ENCODE measurements around the gene GMPR. TPM values are rescaled to one million over a fixed set of nuclear protein-coding genes. Genes with fewer than 3 reads are reported as not detected.

Gene GMPR
- total and polyA plus RNA-seq, 2 donors (not counting 3 experiments of a cell fraction or from before 2014, with no cell fraction given): 36.3 to 64.0 TPM

GRCh38 chr6:16271428-16271827, 33.0 kb downstream of the GMPR start:
- CTCF ChIA-PET: interaction anchor here (1.2 to 1.3 kb wide), 2 partner anchors 15 to 32 kb away, joined by 4 to 6 read pairs; no protein-coding TSS in a partner anchor

More at GRCh38 chr6:16271428-16271827, 33.0 kb downstream of the GMPR start:
- Histone ChIP-seq H3K4me2 (ENCODE audit: insufficient read depth, low read length) (no peak overlapping the region), H3K4me1 (ENCODE audit: control insufficient read depth, extremely low read depth, insufficient read depth, low read length) (no peaks in the 10 kb centered on the region), H3K27me3 (ENCODE audit: control insufficient read depth in 2 of 2, insufficient read depth in 2 of 2, low read length in 2 of 2) (no peaks in the 10 kb centered on the region), H4K20me1 (replicated peaks; ENCODE audit: control insufficient read depth, extremely low read depth, insufficient read depth, low read length) (no peaks in the 10 kb centered on the region), H3K9me3 (replicated peaks; ENCODE audit: control insufficient read depth, insufficient read depth, low read length) (no peaks in the 10 kb centered on the region), H3K36me3 (ENCODE audit: control insufficient read depth in 2 of 2, extremely low read depth in 1 of 2, insufficient read depth in 2 of 2, low read length in 2 of 2) (peaks cover 0 to 2% of the 10 kb centered on the region in 2 experiments), H3K9me1 (replicated peaks; ENCODE audit: control insufficient read depth, extremely low read depth, insufficient read depth, low read length) (no peaks in the 10 kb centered on the region), H3K4me3 (replicated peaks in 1 of 3; ENCODE audit: insufficient read depth in 1 of 3, low read depth in 1 of 3, low read length in 3 of 3) (no peak overlapping the region), H3K27ac (ENCODE audit: insufficient read depth, low read depth, low read length) (no peak overlapping the region), H3K9ac (replicated peaks; ENCODE audit: extremely low read depth, insufficient read depth, low read length) (no peak overlapping the region), H3K79me2 (ENCODE audit: control insufficient read depth, insufficient read depth, low read length) (no peaks in the 10 kb centered on the region), H2AFZ (ENCODE audit: low read depth, low read length) (no peak overlapping the region)
- FAIRE-seq: no peak
- no peak for DNase-seq (ENCODE audit: low read depth, low spot score)
- POLR2A ChIA-PET: no interaction called here
- BruUV-seq (replicated peaks): no TSS peak
- no peak for TF ChIP-seq JUN (IDR thresholded peaks at IDR 0.05; ENCODE audit: borderline replicate concordance, insufficient read depth, insufficient read length, low read depth)
- no peak for TF ChIP-seq EZH2 (IDR thresholded peaks at IDR 0.05; ENCODE audit: borderline replicate concordance, low read depth, low read length, severe bottlenecking)
- no peak for TF ChIP-seq GATA2 (IDR thresholded peaks at IDR 0.05; ENCODE audit: insufficient read depth, insufficient read length, low read depth, low read length)
- TF ChIP-seq POLR2AphosphoS5 (IDR thresholded peaks at IDR 0.05; ENCODE audit: insufficient read depth, low read depth, low read length): no peak
- no peak for TF ChIP-seq POLR2A (IDR thresholded peaks at IDR 0.05; ENCODE audit: low read depth, low read length)
- TF ChIP-seq MAX (IDR thresholded peaks at IDR 0.05; ENCODE audit: insufficient read depth, insufficient read length): no peak
- TF ChIP-seq FOS (IDR thresholded peaks at IDR 0.05; ENCODE audit: borderline replicate concordance, insufficient read depth, low read length): no peak
- TF ChIP-seq MYC (IDR thresholded peaks at IDR 0.05; ENCODE audit: low read depth, low read length): no peak
- no peak for TF ChIP-seq CTCF (IDR thresholded peaks at IDR 0.05; ENCODE audit: extremely low read depth in 1 of 2, insufficient read depth in 1 of 2, low read depth in 1 of 2, low read length in 2 of 2)
- intact Hi-C loops (cut with micrococcal nuclease) (no loop called here), dilution Hi-C loops (cut with MboI; ENCODE audit: extremely low pct_ligation_motif_present, low sequenced_read_pairs) (no loop called here)

Data from endothelial cell of umbilical vein (primary cell).